Stomach smooth muscle (tissue), 2 donors: ENCODE data around the gene RAD51B.

Source experiments
- H3K27ac ChIP-seq: one replicate; pipeline ENCODE4 v1.7.0; 2013; ENCODE audit warnings: mild to moderate bottlenecking, low read length, inconsistent platforms
- H3K27me3 ChIP-seq, 2 donors: one replicate each; pipeline ENCODE4 v1.7.0; 2013; ENCODE audit warnings: low read length in 2 of 2; ENCODE audit not compliant: insufficient read depth in 2 of 2, control insufficient read depth in 1 of 2
- H3K36me3 ChIP-seq, 2 donors: one replicate each; pipeline ENCODE4 v1.7.0; 2013; ENCODE audit warnings: low read length in 2 of 2; ENCODE audit not compliant: control insufficient read depth in 2 of 2, insufficient read depth in 2 of 2
- H3K4me1 ChIP-seq: one replicate; pipeline ENCODE4 v1.7.0; 2013; ENCODE audit warnings: low read length; ENCODE audit not compliant: control insufficient read depth, insufficient read depth
- H3K4me3 ChIP-seq, 2 donors: one replicate each; pipeline ENCODE4 v1.7.0; 2013; ENCODE audit warnings: low read length in 2 of 2
- H3K9ac ChIP-seq, 2 donors: one replicate each; pipeline ENCODE4 v1.7.0; 2013; ENCODE audit warnings: low read length in 2 of 2, mild to moderate bottlenecking in 1 of 2
- H3K9me3 ChIP-seq, 2 donors: one replicate each; pipeline ENCODE4 v1.7.0; 2013; ENCODE audit warnings: low read length in 2 of 2; ENCODE audit not compliant: control insufficient read depth in 2 of 2
- donor health status: healthy.
- donor health status: Pancreatic carcinoma.

Gene RAD51B

GRCh38 chr14:67908052-67908754 lies 88.6 kb downstream of the RAD51B start:
- no peak overlapping the region for H3K9ac ChIP-seq
- H3K27ac ChIP-seq: no peak overlapping the region
- H3K4me1 ChIP-seq: no peaks in the 10 kb centered on the region
- H3K36me3 ChIP-seq: no peaks in the 10 kb centered on the region
- no peaks in the 10 kb centered on the region for H3K27me3 ChIP-seq
- no peaks in the 10 kb centered on the region for H3K9me3 ChIP-seq
- H3K4me3 ChIP-seq: no peak overlapping the region

GRCh38 chr14:67911562-67911961 lies 92.0 kb downstream of the RAD51B start:
- no peak overlapping the region for H3K4me3 ChIP-seq
- no peak overlapping the region for H3K9ac ChIP-seq
- no peaks in the 10 kb centered on the region for H3K9me3 ChIP-seq
- no peaks in the 10 kb centered on the region for H3K36me3 ChIP-seq
- no peaks in the 10 kb centered on the region for H3K27me3 ChIP-seq
- no peaks in the 10 kb centered on the region for H3K4me1 ChIP-seq
- no peak overlapping the region for H3K27ac ChIP-seq

GRCh38 chr14:67916430-67916829 lies 96.9 kb downstream of the RAD51B start:
- H3K36me3 ChIP-seq: no peaks in the 10 kb centered on the region
- H3K9ac ChIP-seq: no peak overlapping the region
- H3K27ac ChIP-seq: no peak overlapping the region
- no peaks in the 10 kb centered on the region for H3K4me1 ChIP-seq
- H3K4me3 ChIP-seq: no peak overlapping the region
- no peaks in the 10 kb centered on the region for H3K27me3 ChIP-seq
- no peaks in the 10 kb centered on the region for H3K9me3 ChIP-seq

GRCh38 chr14:67917006-67917405 lies 97.4 kb downstream of the RAD51B start:
- Histone ChIP-seq H3K27me3 (no peaks in the 10 kb centered on the region), H3K4me3 (no peak overlapping the region), H3K4me1 (no peaks in the 10 kb centered on the region), H3K9me3 (no peaks in the 10 kb centered on the region), H3K9ac (no peak overlapping the region), H3K36me3 (no peaks in the 10 kb centered on the region), H3K27ac (no peak overlapping the region)

- H3K36me3 ChIP-seq: no peaks in the 10 kb centered on the region
- no peaks in the 10 kb centered on the region for H3K4me1 ChIP-seq
- peak overlapping the region; percentile 50 for H3K27ac ChIP-seq
- H3K27me3 ChIP-seq: no peaks in the 10 kb centered on the region
- H3K4me3 ChIP-seq: peak overlapping the region in 1 of 2 donors; percentile 27
- peak overlapping the region in 1 of 2 donors; percentile 33 for H3K9ac ChIP-seq
- H3K9me3 ChIP-seq: no peaks in the 10 kb centered on the region
Observed at GRCh38 chr14:67918838-67919237, 99.3 kb downstream of the RAD51B start.

- H3K36me3 ChIP-seq: no peaks in the 10 kb centered on the region
- peak overlapping the region; percentile 23 to 27 for H3K4me3 ChIP-seq
- H3K27me3 ChIP-seq: no peaks in the 10 kb centered on the region
- H3K9ac ChIP-seq: peak overlapping the region in 1 of 2 donors; percentile 33
- no peaks in the 10 kb centered on the region for H3K9me3 ChIP-seq
- H3K4me1 ChIP-seq: no peaks in the 10 kb centered on the region
- H3K27ac ChIP-seq: peak overlapping the region; percentile 50
Observed at GRCh38 chr14:67919259-67920032, 99.9 kb downstream of the RAD51B start.

GRCh38 chr14:67926821-67927220 lies 107.2 kb downstream of the RAD51B start:
- Histone ChIP-seq H3K9me3 (peaks cover 0 to 2% of the 10 kb centered on the region in 2 donors), H3K27me3 (no peaks in the 10 kb centered on the region), H3K4me1 (no peaks in the 10 kb centered on the region), H3K9ac (no peak overlapping the region), H3K36me3 (no peaks in the 10 kb centered on the region), H3K27ac (no peak overlapping the region), H3K4me3 (no peak overlapping the region)

- Histone ChIP-seq H3K27me3 (no peaks in the 10 kb centered on the region), H3K4me1 (no peaks in the 10 kb centered on the region), H3K36me3 (no peaks in the 10 kb centered on the region), H3K9me3 (peaks cover 0 to 2% of the 10 kb centered on the region in 2 donors), H3K9ac (no peak overlapping the region), H3K4me3 (no peak overlapping the region), H3K27ac (no peak overlapping the region)
Observed at GRCh38 chr14:67927244-67927643, 107.7 kb downstream of the RAD51B start.

GRCh38 chr14:67928375-67928774 lies 108.8 kb downstream of the RAD51B start:
- Histone ChIP-seq H3K9me3 (peaks cover 0 to 2% of the 10 kb centered on the region in 2 donors), H3K4me3 (no peak overlapping the region), H3K4me1 (no peaks in the 10 kb centered on the region), H3K27me3 (no peaks in the 10 kb centered on the region), H3K27ac (no peak overlapping the region), H3K9ac (no peak overlapping the region), H3K36me3 (no peaks in the 10 kb centered on the region)

- Histone ChIP-seq H3K27ac (no peak overlapping the region), H3K9ac (no peak overlapping the region), H3K4me3 (no peak overlapping the region), H3K27me3 (no peaks in the 10 kb centered on the region), H3K4me1 (peaks cover 6% of the 10 kb centered on the region), H3K9me3 (peaks cover 0 to 2% of the 10 kb centered on the region in 2 donors), H3K36me3 (no peaks in the 10 kb centered on the region)
Observed at GRCh38 chr14:67932708-67933246, 113.2 kb downstream of the RAD51B start.
